Suprapubic skin (tissue), 3 donors: ENCODE results near the gene OTUD5.

Experiments
- EP300 ChIP-seq: sonication (generic); formaldehyde crosslinking; IDR thresholded peaks from one replicate; pipeline ENCODE4 v1.6.1; 2017; ENCODE audit warnings: antibody characterized with exemption
- POLR2A ChIP-seq, 2 donors: fragments of 450-650 bp; IDR thresholded peaks; one replicate each; pipeline ENCODE4 v1.6.1; 2017; ENCODE audit warnings: antibody characterized with exemption in 2 of 2, mild to moderate bottlenecking in 2 of 2, moderate library complexity in 2 of 2
- TF ChIP-seq, protein P1 (sequence below), 2 donors: fragments of 200-600 bp in 1 of 2; fragments of 450-650 bp in 1 of 2; sonication (generic) in 1 of 2; IDR thresholded peaks; one replicate each; pipeline ENCODE4 v1.5.1; 2016 to 2019; ENCODE audit warnings: antibody characterized with exemption in 2 of 2, mild to moderate bottlenecking in 1 of 2, moderate library complexity in 1 of 2

DNA sequence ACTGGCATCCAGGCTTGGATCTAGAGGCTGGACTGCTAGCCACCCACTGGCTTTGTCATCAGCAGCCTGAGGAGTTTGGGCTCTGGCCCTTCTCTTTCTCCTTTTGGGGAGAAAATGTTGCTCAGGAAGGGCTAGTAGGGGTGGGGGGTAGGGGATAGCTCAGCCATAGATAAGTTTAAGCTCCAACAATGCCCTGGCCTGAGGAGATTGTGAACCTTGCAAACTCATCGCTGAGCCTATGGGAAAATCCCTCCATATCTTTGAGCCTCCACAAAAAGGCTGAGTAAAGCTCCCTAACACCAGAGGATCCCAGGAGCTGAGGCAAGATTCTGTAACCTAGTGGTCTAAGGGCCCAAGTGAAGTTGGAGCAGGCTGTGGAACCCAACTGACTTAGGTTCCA is 8.8 kb downstream of the OTUD5 start:
- TF ChIP-seq EP300 (no peak), POLR2A (IDR thresholded peaks at IDR 0.05) (no peak)
- TF ChIP-seq, protein P1, sequence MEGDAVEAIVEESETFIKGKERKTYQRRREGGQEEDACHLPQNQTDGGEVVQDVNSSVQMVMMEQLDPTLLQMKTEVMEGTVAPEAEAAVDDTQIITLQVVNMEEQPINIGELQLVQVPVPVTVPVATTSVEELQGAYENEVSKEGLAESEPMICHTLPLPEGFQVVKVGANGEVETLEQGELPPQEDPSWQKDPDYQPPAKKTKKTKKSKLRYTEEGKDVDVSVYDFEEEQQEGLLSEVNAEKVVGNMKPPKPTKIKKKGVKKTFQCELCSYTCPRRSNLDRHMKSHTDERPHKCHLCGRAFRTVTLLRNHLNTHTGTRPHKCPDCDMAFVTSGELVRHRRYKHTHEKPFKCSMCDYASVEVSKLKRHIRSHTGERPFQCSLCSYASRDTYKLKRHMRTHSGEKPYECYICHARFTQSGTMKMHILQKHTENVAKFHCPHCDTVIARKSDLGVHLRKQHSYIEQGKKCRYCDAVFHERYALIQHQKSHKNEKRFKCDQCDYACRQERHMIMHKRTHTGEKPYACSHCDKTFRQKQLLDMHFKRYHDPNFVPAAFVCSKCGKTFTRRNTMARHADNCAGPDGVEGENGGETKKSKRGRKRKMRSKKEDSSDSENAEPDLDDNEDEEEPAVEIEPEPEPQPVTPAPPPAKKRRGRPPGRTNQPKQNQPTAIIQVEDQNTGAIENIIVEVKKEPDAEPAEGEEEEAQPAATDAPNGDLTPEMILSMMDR (IDR thresholded peaks at IDR 0.05) = no peak
